Karpas-422 (cell line): Measurements from ENCODE around the gene AXIN1. TPM values are rescaled to one million over a fixed set of nuclear protein-coding genes. Genes with fewer than 3 reads are reported as not detected.

Experiments
- DNase-seq: peaks from one replicate; pipeline ENCODE4 v3.0.0-alpha.2; 2015
- H2AFZ ChIP-seq: fragments of 200-600 bp; sonication (generic); 2 replicates; pipeline ENCODE4 v1.6.1; 2014; ENCODE audit warnings: antibody characterized with exemption, low read length, mixed read lengths
- H3K27ac ChIP-seq: fragments of 200-600 bp; sonication (generic); 2 replicates; pipeline ENCODE4 v1.5.1; 2014; ENCODE audit warnings: mild to moderate bottlenecking, low read length, moderate library complexity
- H3K27me3 ChIP-seq: fragments of 200-600 bp; sonication (generic); 2 replicates; pipeline ENCODE4 v1.6.1; 2014; ENCODE audit warnings: low read length, mixed read lengths
- H3K36me3 ChIP-seq: fragments of 200-600 bp; sonication (generic); 2 replicates; pipeline ENCODE4 v1.6.1; 2014; ENCODE audit warnings: low read length, mixed read lengths; ENCODE audit not compliant: insufficient read depth
- H3K4me1 ChIP-seq: fragments of 200-600 bp; sonication (generic); 2 replicates; pipeline ENCODE4 v1.6.1; 2014; ENCODE audit warnings: mild to moderate bottlenecking, low read length, mixed read lengths
- H3K4me2 ChIP-seq: fragments of 200-600 bp; sonication (generic); 2 replicates; pipeline ENCODE4 v1.6.1; 2014; ENCODE audit warnings: low read length, low read depth, mild to moderate bottlenecking; ENCODE audit not compliant: poor library complexity, severe bottlenecking
- H3K4me3 ChIP-seq: fragments of 200-600 bp; sonication (generic); 2 replicates; pipeline ENCODE4 v1.5.1; 2014; ENCODE audit warnings: mild to moderate bottlenecking, antibody characterized with exemption, low read length, mixed read lengths
- H3K79me2 ChIP-seq: fragments of 200-600 bp; sonication (generic); 2 replicates; pipeline ENCODE4 v1.6.1; 2014; ENCODE audit warnings: mild to moderate bottlenecking, low read length, mixed read lengths
- H3K9ac ChIP-seq: fragments of 200-600 bp; sonication (generic); 2 replicates; pipeline ENCODE4 v1.6.0; 2014; ENCODE audit warnings: low read length
- H3K9me2 ChIP-seq: fragments of 200-600 bp; sonication (generic), shearing (Covaris generic); replicated peaks from 2 replicates; pipeline ENCODE4 v1.6.0; 2014; ENCODE audit warnings: mild to moderate bottlenecking, low read length, moderate library complexity; ENCODE audit not compliant: insufficient read depth
- H3K9me3 ChIP-seq: fragments of 300-700, 200-600 bp; sonication (generic); 2 replicates; pipeline ENCODE4 v1.6.1; 2014; ENCODE audit warnings: low read length, mixed read lengths
- H4K20me1 ChIP-seq: fragments of 200-600 bp; sonication (generic); 2 replicates; pipeline ENCODE4 v1.6.1; 2014; ENCODE audit warnings: mild to moderate bottlenecking, antibody characterized with exemption, low read length, low read depth; ENCODE audit not compliant: insufficient read depth
- total RNA-seq: library from RNA; depleted of rRNA; stranded (reverse); fragments of >200 nt; shearing (Covaris generic); gene quantifications from 2 replicates; pipeline ENCODE4 v1.2.3, GENCODE V29; 2014; ENCODE audit warnings: low replicate concordance

AXIN1 gene
- total RNA-seq, 1 experiment from 2014 or later = 14.6 TPM

GRCh38 chr16:265002-265529, 87.5 kb downstream of the AXIN1 start:
- H3K4me2 ChIP-seq = no peak overlapping the region
- no peak for DNase-seq
- H3K36me3 ChIP-seq = no peaks in the 10 kb centered on the region
- H3K4me1 ChIP-seq = no peaks in the 10 kb centered on the region
- no peaks in the 10 kb centered on the region for H4K20me1 ChIP-seq
- H2AFZ ChIP-seq = no peak overlapping the region
- no peaks in the 10 kb centered on the region for H3K27me3 ChIP-seq
- no peaks in the 10 kb centered on the region for H3K9me3 ChIP-seq
- no peak overlapping the region for H3K9ac ChIP-seq
- no peak overlapping the region for H3K27ac ChIP-seq
- no peaks in the 10 kb centered on the region for H3K9me2 ChIP-seq
- H3K79me2 ChIP-seq = no peaks in the 10 kb centered on the region
- no peak overlapping the region for H3K4me3 ChIP-seq

- H4K20me1 ChIP-seq = no peaks in the 10 kb centered on the region
- H3K4me2 ChIP-seq = no peak overlapping the region
- no peaks in the 10 kb centered on the region for H3K36me3 ChIP-seq
- H3K27ac ChIP-seq = no peak overlapping the region
- no peaks in the 10 kb centered on the region for H3K9me2 ChIP-seq
- no peak for DNase-seq
- no peaks in the 10 kb centered on the region for H3K27me3 ChIP-seq
- no peak overlapping the region for H2AFZ ChIP-seq
- no peak overlapping the region for H3K4me3 ChIP-seq
- no peaks in the 10 kb centered on the region for H3K4me1 ChIP-seq
- no peak overlapping the region for H3K9ac ChIP-seq
- H3K79me2 ChIP-seq = no peaks in the 10 kb centered on the region
- H3K9me3 ChIP-seq = no peaks in the 10 kb centered on the region
Measured at GRCh38 chr16:264440-264951, 88.0 kb downstream of the AXIN1 start.

DNA sequence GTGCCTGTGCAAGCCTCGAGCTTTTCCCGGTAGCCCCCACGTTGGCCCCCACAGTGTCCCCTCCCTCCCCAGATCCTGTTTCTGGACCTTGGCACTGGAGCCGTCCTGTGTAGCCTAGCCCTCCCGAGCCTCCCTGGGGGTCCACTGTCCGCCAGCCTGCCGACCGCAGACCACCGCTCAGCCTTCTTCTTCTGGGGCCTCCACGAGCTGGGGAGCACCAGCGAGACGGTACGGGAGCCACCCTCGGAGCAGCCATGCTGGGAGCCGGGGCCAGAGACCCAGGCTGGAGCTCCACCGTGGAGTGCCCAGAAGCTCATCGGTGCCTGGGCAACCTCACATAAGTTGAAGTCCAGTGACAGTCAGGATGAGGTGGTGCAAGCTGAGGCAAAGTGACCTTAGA, 88.6 kb downstream of the AXIN1 start:
- H3K27me3 ChIP-seq = no peaks in the 10 kb centered on the region
- DNase-seq = no peak
- no peaks in the 10 kb centered on the region for H3K36me3 ChIP-seq
- no peaks in the 10 kb centered on the region for H3K9me3 ChIP-seq
- H3K79me2 ChIP-seq = no peaks in the 10 kb centered on the region
- no peak overlapping the region for H3K27ac ChIP-seq
- no peak overlapping the region for H2AFZ ChIP-seq
- H3K9ac ChIP-seq = no peak overlapping the region
- no peaks in the 10 kb centered on the region for H4K20me1 ChIP-seq
- no peak overlapping the region for H3K4me2 ChIP-seq
- no peaks in the 10 kb centered on the region for H3K4me1 ChIP-seq
- no peak overlapping the region for H3K4me3 ChIP-seq
- H3K9me2 ChIP-seq = no peaks in the 10 kb centered on the region

GRCh38 chr16:263182-263774, 89.2 kb downstream of the AXIN1 start:
- no peak for DNase-seq
- H3K9me3 ChIP-seq = no peaks in the 10 kb centered on the region
- no peak overlapping the region for H3K27ac ChIP-seq
- no peak overlapping the region for H2AFZ ChIP-seq
- H3K36me3 ChIP-seq = no peaks in the 10 kb centered on the region
- no peaks in the 10 kb centered on the region for H3K4me1 ChIP-seq
- no peaks in the 10 kb centered on the region for H3K9me2 ChIP-seq
- no peaks in the 10 kb centered on the region for H3K27me3 ChIP-seq
- no peaks in the 10 kb centered on the region for H3K79me2 ChIP-seq
- H3K9ac ChIP-seq = no peak overlapping the region
- no peak overlapping the region for H3K4me2 ChIP-seq
- no peaks in the 10 kb centered on the region for H4K20me1 ChIP-seq
- no peak overlapping the region for H3K4me3 ChIP-seq

GRCh38 chr16:262121-262745, 90.3 kb downstream of the AXIN1 start:
- no peak for DNase-seq
- H3K4me1 ChIP-seq = no peaks in the 10 kb centered on the region

DNA sequence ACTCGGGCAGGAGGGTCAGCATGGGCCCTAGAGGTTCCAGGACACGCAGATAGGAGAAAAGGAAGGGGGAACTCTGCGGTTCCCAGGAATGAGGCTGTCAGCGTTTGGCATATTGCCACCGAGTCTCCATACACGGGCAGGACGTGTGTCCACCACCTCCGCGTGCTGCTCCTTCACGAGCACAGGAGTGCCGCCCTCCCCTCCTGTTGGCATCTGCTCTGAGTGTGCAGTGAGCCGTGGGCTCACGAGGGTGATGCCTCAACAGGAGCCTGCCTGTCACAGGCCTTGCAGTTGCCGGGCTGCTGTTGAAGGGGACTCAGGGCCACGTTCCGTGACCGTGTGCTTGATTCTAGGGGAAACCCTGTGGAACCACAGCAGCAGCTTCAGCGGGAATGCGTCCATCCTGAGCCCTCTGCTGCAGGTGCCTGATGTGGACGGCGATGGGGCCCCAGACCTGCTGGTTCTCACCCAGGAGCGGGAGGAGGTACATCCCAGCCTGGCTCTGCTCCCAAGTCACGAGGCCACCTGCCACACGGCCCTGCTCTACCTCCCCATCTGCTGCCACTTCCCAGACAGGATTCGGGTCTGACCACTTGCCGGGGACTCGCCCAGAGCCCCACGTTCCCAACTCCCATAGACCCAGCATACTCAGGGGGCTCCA, 91.4 kb downstream of the AXIN1 start:
- H4K20me1 ChIP-seq = no peaks in the 10 kb centered on the region
- no peak overlapping the region for H3K4me2 ChIP-seq
- no peak overlapping the region for H3K4me3 ChIP-seq
- H3K9me2 ChIP-seq = no peaks in the 10 kb centered on the region
- H3K79me2 ChIP-seq = no peaks in the 10 kb centered on the region
- no peak for DNase-seq
- H3K9me3 ChIP-seq = no peaks in the 10 kb centered on the region
- no peak overlapping the region for H2AFZ ChIP-seq
- H3K27ac ChIP-seq = no peak overlapping the region
- H3K4me1 ChIP-seq = no peaks in the 10 kb centered on the region
- no peaks in the 10 kb centered on the region for H3K27me3 ChIP-seq
- H3K9ac ChIP-seq = no peak overlapping the region
- H3K36me3 ChIP-seq = no peaks in the 10 kb centered on the region

More at GRCh38 chr16:262121-262745, 90.3 kb downstream of the AXIN1 start:
- Histone ChIP-seq H2AFZ (no peak overlapping the region), H3K27ac (no peak overlapping the region), H3K27me3 (no peaks in the 10 kb centered on the region), H3K4me2 (no peak overlapping the region), H3K9ac (no peak overlapping the region), H4K20me1 (no peaks in the 10 kb centered on the region), H3K9me3 (no peaks in the 10 kb centered on the region), H3K4me3 (no peak overlapping the region), H3K9me2 (no peaks in the 10 kb centered on the region), H3K79me2 (no peaks in the 10 kb centered on the region), H3K36me3 (no peaks in the 10 kb centered on the region)

DNA sequence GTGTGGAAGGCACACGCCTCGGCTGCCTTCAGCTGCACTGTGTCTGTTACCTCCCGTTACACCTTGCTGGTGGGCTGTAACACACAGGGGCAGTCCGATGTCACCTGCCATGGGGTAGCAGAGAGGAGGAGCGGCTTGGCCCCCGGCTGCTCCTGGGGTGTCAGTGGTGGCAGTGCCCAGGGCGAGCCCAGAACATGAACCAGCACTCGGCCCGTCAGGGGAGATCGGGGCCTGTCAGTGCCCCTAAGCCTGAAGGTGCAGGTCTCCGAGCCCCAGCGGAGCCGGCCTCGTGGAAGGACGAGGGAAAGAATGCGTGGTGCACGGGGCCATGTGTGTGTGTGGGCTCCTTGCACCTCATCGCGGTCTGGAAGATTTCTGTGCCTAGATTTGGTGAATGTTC, 92.2 kb downstream of the AXIN1 start:
- H3K27me3 ChIP-seq = no peaks in the 10 kb centered on the region
- no peak overlapping the region for H3K4me3 ChIP-seq
- H4K20me1 ChIP-seq = no peaks in the 10 kb centered on the region
- no peaks in the 10 kb centered on the region for H3K79me2 ChIP-seq
- H3K4me2 ChIP-seq = no peak overlapping the region
- no peak overlapping the region for H3K27ac ChIP-seq
- no peak overlapping the region for H2AFZ ChIP-seq
- no peaks in the 10 kb centered on the region for H3K36me3 ChIP-seq
- H3K4me1 ChIP-seq = no peaks in the 10 kb centered on the region
- no peaks in the 10 kb centered on the region for H3K9me3 ChIP-seq
- no peak for DNase-seq
- no peaks in the 10 kb centered on the region for H3K9me2 ChIP-seq
- H3K9ac ChIP-seq = no peak overlapping the region

DNA sequence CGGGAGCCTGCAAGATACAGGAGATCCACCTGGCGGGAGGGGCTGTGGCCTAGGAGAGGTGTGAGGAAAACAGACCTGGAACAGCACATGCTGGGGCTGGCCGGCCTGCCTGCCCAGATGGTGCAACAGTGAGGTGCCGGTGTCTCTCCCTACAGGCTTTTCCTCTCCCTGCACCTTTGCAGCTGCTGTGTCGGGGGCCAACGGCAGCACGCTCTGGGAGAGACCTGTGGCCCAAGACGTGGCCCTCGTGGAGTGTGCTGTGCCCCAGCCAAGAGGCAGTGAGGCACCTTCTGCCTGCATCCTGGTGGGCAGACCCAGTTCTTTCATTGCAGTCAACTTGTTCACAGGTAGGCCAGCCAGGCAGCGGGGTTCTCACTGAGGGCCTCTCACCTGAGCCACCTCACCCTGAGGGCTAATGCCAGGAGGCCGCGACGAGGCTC, 92.7 kb downstream of the AXIN1 start:
- no peaks in the 10 kb centered on the region for H4K20me1 ChIP-seq
- H3K4me1 ChIP-seq = no peaks in the 10 kb centered on the region
- no peak for DNase-seq
- no peaks in the 10 kb centered on the region for H3K79me2 ChIP-seq
- no peak overlapping the region for H2AFZ ChIP-seq
- H3K4me3 ChIP-seq = no peak overlapping the region
- H3K27me3 ChIP-seq = no peaks in the 10 kb centered on the region
- no peak overlapping the region for H3K4me2 ChIP-seq
- no peaks in the 10 kb centered on the region for H3K36me3 ChIP-seq
- no peak overlapping the region for H3K27ac ChIP-seq
- no peaks in the 10 kb centered on the region for H3K9me2 ChIP-seq
- no peaks in the 10 kb centered on the region for H3K9me3 ChIP-seq
- no peak overlapping the region for H3K9ac ChIP-seq
